GM19438 (cell line): Measurements from ENCODE around the gene SUGCT.

Experiments used
- ATAC-seq: cut with Tn5 transposase; IDR thresholded peaks from one replicate; pipeline ENCODE4 v1.9.1; 2021; ENCODE audit warnings: low read depth; ENCODE audit not compliant: unreplicated experiment

Gene SUGCT

DNA sequence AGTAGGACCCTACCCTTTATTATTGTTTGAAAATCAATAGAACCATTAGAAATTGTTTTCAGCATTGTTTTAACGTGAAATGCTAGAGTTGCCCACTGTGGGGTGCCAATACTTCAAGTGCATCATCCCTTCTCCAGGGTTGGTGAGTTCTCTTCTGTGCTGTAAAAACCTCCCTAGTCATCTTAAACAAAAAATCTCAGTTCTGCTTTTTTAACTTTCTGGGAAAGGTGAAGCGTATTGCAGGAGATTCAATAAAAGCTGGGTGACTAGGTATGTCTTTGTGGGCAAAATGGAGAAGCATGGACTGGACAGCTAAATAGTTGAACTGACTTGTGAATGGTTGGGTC lies 699.1 kb downstream of the SUGCT start:
- no peak for ATAC-seq

DNA sequence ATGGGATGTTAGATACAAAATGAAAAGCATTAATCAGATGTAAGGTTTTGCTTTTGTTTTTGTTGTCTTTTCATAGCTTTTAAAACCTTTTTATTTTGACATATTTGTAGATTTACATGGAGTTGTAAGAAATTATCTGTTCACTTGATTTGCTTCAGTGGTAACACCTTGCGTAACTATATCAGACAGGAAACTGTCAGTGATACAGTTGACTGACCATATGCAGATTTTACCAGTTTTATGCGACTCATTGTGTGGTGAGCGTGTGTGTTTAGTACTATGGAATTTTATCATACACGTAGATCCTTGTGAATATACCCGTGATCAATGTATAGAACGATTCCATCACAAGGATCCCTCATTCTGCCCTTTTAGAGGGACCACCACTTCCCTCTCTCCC lies 701.4 kb downstream of the SUGCT start:
- ATAC-seq: no peak

DNA sequence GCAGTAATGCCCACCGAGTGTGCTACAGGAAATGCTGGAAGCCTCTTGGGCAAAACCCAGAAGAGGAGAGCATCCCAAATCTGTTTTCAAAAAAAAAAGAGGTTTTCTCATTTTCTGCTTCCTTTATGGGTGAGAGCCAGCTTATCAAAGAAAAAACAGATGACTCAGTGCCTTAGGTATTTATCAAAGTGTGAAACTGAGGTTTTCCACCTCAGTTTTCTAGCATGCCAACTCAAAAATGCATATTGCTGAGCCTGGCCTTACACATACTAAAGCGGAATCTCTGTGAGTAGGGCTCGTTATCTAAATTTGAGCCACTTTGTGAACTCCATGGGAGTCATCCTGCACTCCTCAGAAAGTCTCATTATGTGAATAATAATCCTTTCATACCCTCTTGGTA lies 705.1 kb downstream of the SUGCT start:
- ATAC-seq: no peak

DNA sequence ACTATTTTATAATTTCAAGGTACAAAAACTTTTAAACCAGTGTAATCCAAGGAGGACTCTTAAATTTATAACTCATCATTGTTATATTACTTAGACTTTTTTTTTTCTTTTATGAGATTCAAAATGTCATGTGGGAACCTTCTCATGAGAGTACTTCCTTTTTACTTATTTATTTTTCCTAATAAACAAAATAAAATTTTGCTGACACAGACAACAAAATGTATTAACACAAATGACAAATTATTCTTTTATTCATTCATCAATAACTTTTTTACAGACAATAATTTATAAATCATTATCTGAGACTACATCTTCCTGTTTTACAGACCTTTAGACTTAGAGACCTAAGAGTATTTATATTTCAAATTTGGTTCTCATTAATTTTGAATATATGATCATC lies 706.2 kb downstream of the SUGCT start:
- no peak for ATAC-seq

DNA sequence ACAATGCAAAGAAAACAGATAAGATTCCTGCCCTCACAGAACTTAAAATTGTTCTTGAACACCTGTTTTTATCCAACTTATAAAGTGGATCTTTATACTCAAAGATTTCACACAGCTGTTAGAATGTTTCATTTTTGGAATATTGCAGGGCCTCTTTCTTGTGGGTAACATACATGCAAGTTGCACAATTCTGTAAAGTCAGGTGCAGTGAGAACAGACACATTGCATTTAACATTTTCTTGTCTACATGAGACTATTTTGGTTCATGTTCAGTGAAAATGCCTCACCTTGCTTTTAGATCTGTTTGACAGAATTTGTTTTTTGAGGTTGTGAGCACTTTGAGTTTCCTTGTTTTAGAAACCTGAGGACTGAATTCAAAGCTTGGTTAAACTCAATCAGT lies 707.8 kb downstream of the SUGCT start:
- ATAC-seq: no peak

DNA sequence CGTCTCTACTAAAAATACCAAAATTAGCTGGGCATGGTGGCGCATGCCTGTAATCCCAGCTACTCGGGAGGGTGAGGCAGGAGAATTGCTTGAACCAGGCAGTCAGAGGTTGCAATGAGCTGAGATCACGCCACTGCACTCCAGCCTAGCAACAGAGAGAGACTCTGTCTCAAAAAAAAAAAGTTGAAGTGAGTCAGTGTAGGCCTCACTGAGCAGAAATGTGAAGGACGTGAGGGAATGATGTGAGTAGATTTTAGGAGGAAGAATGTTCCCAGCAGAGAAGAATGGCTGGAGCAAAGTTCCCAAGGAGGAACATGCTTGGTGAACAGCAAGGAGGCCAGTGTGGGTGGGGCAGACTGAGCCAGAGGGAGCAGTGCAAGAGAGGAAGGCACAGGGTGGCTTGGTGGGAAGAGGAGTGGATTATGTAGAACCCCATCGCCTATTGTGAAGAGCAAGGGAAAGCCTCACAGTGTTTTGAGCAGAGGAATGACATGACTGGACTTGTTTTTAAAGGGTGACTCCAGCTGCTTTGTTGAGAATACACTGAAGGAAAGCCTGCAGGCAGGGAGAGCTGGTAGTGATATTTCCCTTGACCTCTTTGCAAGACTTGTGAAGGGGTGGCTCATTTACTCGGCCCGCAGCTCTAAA lies 708.7 kb downstream of the SUGCT start:
- ATAC-seq: no peak

DNA sequence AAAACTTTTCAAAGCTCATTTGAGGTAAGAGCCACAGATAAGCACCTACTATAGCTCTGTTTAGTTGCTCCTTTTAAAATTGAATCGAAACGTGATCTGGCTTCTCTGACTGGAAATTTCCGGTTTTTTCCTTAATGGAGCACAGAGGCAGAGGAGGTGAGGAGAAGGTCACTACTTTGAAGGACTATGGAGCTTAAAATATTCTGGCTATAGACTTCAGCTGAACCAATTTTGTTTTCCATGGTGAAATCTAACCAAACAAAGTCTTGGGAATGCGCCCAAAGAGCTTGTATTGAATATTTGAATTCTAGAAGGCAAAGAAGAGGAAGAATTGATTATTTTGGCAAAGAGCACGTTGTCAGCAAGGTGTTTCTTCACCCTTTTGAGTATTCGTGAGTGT lies 711.1 kb downstream of the SUGCT start:
- ATAC-seq: no peak

DNA sequence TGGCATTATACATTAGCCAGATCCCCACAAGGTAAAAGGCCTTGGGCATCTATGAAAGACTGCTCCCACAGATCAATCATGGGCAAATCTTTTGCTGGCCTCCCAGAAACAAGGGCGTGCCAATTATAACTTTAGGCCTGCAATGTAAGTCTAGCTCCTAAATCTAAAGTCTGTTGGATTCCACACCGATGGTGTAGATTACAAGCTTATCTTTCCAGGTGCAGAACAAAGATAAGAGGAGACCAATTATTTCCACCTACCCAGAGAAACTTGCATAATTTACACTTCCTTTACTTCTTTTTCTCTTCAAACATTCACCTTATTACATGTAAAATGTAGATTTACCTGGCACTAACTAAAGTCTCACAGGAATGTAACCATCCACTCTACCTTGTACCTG lies 713.1 kb downstream of the SUGCT start:
- no peak for ATAC-seq

DNA sequence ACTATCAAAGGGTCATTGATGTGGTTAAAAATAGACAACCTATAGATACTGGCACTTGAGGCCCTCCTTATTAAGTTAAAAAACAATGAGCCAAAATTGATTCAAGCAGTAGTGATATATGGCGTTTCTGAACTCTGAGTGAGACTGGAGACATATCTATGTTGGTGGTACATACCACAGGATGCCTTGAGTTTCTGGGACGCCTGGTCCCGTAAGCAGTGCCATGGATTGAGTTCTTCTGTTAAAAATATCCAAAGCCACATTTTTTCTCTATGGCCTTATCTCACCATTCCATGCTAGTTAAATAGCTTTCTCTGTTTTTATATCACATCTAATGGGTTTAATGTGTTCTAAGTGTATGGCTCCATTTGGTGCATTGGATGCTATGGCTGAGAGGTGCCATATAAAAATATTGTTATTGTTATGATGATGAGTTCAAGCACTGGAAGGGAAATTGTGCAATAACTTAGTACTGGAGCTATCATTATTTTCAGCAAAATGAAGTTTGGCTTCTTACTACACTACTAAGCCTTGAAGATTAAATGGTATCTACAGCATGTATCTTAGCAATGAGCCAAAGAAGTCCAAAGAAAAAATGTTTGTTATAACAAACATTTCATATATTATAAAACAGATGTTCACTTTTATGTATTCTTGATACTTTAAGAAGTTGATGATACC lies 713.9 kb downstream of the SUGCT start:
- ATAC-seq: no peak

DNA sequence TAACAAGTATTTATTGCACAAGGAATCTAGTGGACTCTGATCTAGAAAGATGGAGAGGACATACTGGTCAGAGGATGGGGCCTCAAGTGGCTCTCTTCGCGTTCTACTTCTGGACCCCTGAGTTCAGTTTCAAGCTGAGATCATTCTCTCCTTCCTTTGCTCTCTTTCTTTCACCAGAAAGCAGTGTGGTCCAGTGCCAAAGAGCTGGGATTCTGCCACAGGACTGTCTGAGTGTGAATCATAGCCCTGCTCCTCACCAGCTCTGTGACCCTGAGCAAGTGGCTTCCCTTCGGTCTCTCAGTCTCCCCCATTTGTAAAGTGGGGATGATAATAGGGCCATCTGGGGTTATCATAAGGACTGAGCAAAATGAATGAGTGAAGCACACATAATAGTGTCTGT lies 715.2 kb downstream of the SUGCT start:
- ATAC-seq: no peak

DNA sequence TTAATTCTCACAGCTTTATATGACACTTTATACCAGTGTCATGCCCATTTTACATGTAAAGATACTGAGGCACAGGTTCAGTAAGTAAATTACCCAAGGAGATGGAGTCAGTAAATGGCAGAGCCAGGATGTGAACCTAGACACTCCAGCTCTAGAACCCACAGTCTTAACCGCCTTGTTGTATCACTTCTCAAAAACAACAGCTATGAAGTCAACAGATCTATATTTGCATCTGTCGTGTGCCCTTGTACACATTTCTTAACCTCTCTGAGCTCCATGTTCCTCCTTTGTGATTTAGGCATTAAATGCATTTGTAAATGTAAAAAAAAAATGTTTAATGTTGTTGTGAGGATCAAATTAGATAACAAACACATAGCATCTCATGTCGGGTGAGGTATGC lies 716.2 kb downstream of the SUGCT start:
- ATAC-seq: no peak

DNA sequence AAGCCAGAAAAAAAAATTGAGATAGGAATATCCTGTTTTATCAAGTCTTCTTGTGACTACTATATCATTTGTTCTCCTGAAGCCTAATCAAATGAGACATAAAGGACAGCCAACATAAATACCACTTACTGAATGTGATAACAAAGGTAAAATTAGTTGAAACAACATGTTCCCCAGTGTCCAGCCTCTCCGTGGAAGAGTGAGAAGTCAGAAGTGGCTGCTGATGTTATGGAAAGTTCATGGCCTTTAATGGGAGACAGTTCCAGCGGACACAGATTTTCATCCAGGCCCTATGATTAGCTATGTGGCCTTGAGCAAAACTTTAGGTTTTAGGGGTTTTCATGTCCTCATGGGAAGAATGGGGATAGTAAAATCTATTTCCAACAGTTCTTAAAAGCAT lies 724.3 kb downstream of the SUGCT start:
- no peak for ATAC-seq

DNA sequence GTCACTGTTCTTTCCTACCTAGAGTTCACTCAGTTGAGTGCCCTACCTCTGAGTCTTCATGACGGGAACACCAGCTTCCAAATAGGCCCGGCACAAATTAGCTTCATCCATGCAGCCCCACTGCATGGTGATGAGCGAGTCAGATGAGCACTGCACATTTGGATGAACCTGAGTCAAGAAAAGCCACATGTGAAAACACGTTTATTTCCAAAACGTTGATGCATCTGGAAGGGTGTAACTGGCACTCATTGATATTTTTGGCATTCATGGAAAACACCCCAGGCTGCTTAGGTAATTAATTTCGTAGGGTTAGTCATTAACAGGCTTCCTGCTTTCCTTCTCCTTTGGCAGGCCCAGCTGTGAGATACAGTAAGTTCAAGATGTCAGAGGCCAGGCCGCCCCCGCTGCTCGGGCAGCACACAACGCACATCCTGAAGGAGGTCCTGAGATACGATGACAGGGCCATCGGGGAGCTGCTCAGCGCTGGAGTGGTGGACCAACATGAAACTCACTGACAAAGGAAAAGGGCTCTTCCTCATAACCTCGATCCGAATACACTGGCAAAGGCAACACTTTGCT lies 725.2 kb downstream of the SUGCT start:
- ATAC-seq: no peak

DNA sequence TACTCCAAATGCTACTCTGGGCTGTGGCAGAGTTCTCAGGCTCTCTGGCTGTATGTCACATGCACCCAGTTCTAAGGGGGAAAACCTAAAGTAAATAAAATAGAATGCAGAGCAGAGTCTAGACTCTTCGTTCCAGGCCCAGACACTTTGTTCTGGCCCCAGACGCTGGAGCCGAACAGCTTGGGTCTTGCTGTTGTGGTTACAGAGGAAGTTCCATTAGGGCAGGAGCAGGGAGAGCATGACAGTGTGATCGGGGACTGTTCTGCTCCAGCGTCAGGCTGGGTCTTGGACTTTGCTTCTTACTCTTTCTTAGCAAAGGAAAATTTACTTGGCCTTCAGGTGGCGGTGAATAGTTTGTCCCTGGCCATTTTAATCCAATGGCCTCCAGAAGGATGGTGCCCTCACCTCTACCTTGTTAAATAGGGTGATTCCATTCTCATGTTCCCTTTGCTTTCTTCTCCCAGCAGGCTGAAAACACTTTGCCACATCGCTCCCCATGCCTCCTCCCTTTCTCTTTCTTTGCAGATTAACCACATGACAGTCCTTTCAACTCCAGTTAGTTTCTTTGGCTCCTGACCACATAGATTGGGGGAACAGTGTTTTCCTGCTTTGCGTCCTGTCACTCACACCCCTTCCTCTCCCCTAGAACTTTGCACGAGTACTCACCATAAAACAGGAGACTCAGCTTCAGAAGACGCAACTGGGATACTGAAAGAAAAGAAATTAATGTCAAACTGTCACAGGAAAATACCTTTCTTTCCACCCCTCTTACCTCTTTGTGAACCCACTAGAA lies 730.8 kb downstream of the SUGCT start:
- no peak for ATAC-seq

DNA sequence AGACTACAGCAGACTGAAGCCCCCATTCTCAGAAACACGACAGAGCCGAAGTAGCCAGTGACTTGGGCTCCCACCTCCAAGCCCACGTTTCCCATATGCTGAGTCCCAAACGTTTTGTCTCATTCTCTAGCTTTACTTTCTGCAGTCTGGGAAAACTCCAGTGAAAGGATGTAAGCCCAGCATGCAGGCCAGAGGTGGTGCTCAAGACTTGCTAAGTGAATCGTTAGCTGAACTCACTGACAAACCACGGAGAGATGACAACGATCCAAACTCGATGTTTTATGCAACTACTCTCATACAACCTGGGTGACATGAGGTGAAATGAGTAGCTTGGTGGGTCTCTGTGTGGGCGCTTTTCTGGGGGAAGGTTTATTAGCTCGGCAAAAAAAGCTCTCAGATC lies 731.8 kb downstream of the SUGCT start:
- no peak for ATAC-seq

DNA sequence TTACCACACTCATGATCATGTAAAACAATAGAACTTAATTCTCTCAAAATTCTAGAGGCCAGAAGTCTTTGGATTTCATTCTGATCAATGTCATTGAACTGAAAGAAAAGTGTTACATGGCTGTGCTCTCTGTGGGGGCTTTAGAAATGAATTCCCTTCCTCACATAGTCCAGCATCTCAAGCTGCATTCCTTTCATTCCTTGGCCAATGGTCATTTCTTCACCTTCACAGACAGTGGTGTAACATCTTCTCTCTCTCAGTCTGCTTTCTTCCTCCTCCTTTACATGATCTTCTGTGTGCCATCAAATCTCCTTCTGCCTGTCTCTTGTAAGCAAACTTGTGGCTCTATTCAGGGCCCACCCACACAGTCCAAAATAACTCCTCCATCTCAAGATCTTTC lies 735.3 kb downstream of the SUGCT start:
- no peak for ATAC-seq

DNA sequence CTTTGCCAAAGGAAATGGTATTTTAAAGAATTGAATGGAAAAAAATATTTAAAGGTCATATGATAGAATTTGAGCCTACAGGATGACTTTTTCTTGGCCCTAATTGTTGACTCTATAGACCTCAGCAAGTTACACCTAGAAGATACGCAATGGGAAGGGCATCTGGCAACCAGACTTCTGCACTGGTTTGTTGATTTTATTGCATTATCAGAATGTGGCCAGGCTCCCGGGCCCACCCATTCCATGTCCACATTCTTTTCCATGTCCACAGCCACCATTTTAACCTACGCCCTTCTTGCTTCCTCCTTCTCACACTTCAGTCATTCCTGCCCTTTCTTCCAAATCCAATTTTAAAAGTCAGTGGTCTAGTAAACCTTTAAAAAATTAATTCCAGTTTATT lies 738.4 kb downstream of the SUGCT start:
- no peak for ATAC-seq

DNA sequence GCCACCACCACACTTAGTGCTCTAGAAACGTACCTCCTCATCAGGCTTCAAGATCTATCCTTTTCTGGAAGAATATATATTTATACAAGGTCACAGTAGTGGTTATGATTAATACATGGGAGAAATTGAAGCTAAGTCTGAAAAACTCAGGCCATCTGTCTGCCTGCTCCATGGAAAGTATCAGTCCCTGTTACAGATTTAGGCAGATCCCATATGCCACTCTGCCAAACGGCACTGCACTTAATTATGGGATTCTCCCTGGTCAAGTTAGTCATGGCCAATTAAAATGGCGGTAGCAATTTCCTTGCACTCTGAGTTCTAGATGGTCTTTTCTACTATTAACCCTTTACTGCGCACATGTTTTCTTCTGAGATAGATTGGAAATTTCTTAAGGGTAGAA lies 740.0 kb downstream of the SUGCT start:
- no peak for ATAC-seq

DNA sequence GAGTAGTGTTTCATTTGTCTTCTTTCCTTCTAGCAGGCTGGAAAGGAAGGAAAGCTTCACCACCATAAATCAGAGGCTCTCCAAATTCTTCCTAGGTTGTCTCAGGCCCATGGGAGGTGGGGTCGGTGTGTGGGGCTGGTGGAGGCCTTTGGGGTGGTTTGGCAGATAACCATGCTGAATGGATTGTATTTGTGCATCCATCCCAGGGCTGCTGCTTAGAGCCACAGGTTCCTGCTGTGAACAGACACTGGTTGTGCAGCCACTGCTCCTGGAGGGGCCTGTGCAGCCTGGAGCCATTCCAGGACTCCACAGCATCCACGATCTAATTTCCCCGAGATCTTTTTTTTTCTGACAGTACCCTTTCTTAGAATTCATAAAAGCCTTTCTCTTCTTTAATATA lies 741.8 kb downstream of the SUGCT start:
- no peak for ATAC-seq

DNA sequence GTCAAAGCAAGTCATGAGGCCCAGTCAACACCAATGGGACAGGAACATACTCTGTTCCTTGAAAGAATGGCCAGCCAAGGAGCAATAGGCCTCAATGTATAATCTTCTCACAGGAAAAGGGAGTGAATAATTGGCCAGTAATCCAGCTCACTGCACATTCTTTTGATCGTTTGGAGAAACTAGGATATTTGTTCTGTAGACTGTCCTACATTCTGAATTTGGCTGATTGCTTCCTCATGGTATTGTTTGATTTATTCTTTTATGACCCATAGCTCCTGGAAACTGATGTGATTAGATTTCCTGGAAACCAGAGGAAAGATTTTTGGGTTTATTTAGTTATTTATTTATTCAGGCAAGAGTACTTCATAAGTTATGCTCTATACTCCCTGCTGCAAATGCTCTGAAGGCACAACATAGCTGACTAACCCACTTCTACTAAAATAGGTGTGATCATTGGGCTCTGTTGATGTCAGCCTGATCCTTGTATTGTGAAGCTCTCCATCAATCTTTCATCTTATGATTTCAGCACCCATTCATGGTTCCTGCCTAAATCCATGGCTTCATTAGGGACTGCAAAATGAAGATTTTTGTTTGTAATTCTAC lies 745.2 kb downstream of the SUGCT start:
- ATAC-seq: no peak

DNA sequence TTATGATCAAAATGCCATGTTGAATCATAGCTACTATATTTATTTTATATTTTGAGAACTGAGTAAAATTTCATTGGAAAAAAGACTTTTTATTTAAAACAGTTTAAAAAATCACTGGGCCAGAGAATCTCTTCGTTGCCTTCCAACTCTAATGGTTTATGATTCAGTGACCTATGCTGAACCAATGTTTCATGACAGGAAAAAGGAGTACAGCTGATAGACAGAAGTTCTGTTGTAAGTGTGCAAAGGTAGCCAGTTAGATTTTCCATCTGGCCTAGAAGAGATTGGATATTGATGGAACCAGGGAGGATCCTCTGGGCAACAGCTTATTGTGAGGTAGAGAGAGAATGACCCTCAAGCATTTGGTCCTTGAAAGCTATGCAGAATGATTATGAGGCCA lies 745.8 kb downstream of the SUGCT start:
- ATAC-seq: no peak
